Left ventricle myocardium inferior (tissue), 1 donor: Measurements from ENCODE around the gene NUDT14. TPM values are rescaled to one million over a fixed set of nuclear protein-coding genes. Genes with fewer than 3 reads are reported as not detected.

Experiments used
- DNase-seq: peaks from one replicate; pipeline ENCODE4 v3.0.0-alpha.2; 2020
- H3K27ac ChIP-seq: fragments of 200-600 bp; replicated peaks from 2 replicates; pipeline ENCODE4 v1.8.0; 2021
- H3K27me3 ChIP-seq: fragments of 200-600 bp; 2 replicates; pipeline ENCODE4 v1.8.0; 2021; ENCODE audit warnings: low read depth
- H3K36me3 ChIP-seq: fragments of 200-600 bp; 2 replicates; pipeline ENCODE4 v1.8.0; 2021
- H3K4me1 ChIP-seq: fragments of 200-600 bp; 2 replicates; pipeline ENCODE4 v1.8.0; 2021
- H3K4me3 ChIP-seq: fragments of 200-600 bp; 2 replicates; pipeline ENCODE4 v1.8.0; 2021; ENCODE audit warnings: mild to moderate bottlenecking, moderate library complexity
- H3K9me3 ChIP-seq: fragments of 200-600 bp; replicated peaks from 2 replicates; pipeline ENCODE4 v1.8.0; 2021
- intact Hi-C: fragments of 100-400 bp; cut with micrococcal nuclease; formaldehyde crosslinking; loops from one replicate; pipeline ENCODE4 v1.11.0; 2022
- total RNA-seq: library from RNA; stranded (reverse); fragmentation: NEBNext Ultra II Directional; extraction: Animal tissue kit (Norgen Biotek cat#: 25700); gene quantifications from one replicate; pipeline ENCODE4 v1.2.1, GENCODE V29; 2021
- TF ChIP-seq, protein P1 (sequence below): fragments of 200-600 bp; IDR thresholded peaks from 2 replicates; pipeline ENCODE4 v1.8.0; 2021; ENCODE audit warnings: antibody characterized with exemption, mild to moderate bottlenecking, borderline replicate concordance
- donor health status: DM: no; HTN: yes; CAD: no; lungs with severe emphysema.

The NUDT14 gene
- total RNA-seq, 1 donor from 2014 or later: 22.9 TPM

DNA sequence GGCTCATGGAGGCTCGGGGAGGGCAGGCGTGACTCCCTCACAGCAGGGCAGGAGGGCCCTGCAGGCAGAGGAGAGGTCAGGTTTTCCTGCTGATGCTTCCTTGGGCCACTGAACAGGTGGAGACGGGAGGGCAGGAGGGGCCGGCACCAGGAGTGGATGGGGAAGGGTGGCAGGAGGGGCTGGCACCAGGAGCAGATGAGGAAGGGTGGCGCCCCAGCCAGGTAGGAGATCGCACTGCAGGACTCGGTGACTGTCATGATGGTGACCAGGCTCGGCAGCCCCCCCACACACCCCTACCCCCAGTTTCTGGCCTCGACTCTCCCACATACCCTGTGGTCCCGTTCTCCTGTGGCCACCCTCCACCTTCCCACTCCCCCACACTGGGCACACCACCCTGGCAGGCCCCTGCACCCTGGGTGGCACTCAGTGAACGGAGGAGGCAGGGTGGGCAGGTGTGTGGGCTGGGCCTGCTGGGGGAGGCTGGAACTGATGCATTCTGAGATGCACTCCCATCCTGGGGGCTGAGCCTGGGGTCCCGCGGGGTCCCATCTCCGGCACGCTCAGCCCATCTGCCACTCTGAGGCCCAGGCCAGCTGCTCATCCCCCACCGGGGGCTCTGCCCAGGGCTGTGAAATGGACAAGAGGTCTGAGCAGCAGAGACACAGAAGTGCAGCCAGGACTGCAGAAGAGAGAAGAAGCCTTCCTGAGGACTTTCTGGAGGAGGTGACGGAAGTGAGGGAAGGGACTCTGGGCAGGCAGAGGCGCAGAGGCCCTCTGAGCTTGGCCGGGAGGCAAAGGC is 2.8 kb downstream of the NUDT14 start:
- Histone ChIP-seq H3K27me3 (no peaks in the 10 kb centered on the region), H3K9me3 (no peaks in the 10 kb centered on the region), H3K36me3 (no peaks in the 10 kb centered on the region), H3K27ac (no peak overlapping the region), H3K4me3 (no peak overlapping the region), H3K4me1 (peaks cover 30% of the 10 kb centered on the region)
- intact Hi-C loops: no loop called here
- DNase-seq: no peak
- TF ChIP-seq, protein P1, sequence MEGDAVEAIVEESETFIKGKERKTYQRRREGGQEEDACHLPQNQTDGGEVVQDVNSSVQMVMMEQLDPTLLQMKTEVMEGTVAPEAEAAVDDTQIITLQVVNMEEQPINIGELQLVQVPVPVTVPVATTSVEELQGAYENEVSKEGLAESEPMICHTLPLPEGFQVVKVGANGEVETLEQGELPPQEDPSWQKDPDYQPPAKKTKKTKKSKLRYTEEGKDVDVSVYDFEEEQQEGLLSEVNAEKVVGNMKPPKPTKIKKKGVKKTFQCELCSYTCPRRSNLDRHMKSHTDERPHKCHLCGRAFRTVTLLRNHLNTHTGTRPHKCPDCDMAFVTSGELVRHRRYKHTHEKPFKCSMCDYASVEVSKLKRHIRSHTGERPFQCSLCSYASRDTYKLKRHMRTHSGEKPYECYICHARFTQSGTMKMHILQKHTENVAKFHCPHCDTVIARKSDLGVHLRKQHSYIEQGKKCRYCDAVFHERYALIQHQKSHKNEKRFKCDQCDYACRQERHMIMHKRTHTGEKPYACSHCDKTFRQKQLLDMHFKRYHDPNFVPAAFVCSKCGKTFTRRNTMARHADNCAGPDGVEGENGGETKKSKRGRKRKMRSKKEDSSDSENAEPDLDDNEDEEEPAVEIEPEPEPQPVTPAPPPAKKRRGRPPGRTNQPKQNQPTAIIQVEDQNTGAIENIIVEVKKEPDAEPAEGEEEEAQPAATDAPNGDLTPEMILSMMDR: no peak

DNA sequence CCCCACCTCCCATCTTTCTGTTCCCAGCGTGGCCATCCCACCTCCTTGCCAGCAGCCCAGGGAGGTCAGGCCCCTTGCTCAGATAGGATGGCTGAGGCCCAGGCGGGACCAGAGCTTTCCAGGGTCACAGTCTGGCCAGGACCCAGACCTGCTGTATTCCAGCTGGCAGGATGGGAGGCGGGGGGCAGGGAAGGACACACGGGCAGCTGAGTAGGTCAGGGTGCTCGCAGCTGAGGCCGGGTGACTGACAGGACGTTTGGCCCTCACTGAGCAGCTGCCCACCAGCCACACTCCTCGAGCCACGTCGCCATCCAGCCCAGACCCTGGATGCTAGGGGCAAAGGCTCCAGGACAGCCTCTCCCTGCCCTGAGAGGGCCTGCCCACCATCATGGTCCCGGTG is 4.0 kb downstream of the NUDT14 start:
- peaks cover 18% of the 10 kb centered on the region for H3K4me1 ChIP-seq
- no peak overlapping the region for H3K4me3 ChIP-seq
- H3K9me3 ChIP-seq: no peaks in the 10 kb centered on the region
- no peak for DNase-seq
- H3K27ac ChIP-seq: no peak overlapping the region
- intact Hi-C loops: no loop called here
- H3K27me3 ChIP-seq: no peaks in the 10 kb centered on the region
- H3K36me3 ChIP-seq: no peaks in the 10 kb centered on the region
- TF ChIP-seq, protein P1: no peak

DNA sequence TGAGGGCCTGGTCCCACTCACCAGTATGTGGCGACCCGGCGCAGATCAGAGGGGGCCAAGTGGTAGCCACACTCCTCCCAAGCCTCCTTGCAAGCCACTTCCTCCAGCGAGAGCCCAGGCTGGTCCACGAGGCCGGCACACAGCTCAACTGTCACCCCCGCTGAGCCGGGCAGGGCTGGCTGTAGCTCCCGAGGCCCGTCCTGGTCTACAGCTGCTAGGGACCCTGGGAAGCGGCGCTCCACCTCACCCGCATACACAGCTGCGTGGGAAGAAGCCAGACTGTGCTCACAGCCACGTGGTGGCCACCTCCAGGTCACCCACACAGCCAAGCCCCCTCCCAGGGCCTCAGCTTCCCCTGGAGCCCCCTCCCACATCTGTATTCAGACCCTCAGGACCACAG is 4.6 kb downstream of the NUDT14 start:
- Histone ChIP-seq H3K9me3 (no peaks in the 10 kb centered on the region), H3K4me3 (no peak overlapping the region), H3K4me1 (peaks cover 13% of the 10 kb centered on the region), H3K27me3 (no peaks in the 10 kb centered on the region), H3K36me3 (no peaks in the 10 kb centered on the region), H3K27ac (no peak overlapping the region)
- TF ChIP-seq, protein P1: no peak
- no peak for DNase-seq
- intact Hi-C loops: no loop called here

DNA sequence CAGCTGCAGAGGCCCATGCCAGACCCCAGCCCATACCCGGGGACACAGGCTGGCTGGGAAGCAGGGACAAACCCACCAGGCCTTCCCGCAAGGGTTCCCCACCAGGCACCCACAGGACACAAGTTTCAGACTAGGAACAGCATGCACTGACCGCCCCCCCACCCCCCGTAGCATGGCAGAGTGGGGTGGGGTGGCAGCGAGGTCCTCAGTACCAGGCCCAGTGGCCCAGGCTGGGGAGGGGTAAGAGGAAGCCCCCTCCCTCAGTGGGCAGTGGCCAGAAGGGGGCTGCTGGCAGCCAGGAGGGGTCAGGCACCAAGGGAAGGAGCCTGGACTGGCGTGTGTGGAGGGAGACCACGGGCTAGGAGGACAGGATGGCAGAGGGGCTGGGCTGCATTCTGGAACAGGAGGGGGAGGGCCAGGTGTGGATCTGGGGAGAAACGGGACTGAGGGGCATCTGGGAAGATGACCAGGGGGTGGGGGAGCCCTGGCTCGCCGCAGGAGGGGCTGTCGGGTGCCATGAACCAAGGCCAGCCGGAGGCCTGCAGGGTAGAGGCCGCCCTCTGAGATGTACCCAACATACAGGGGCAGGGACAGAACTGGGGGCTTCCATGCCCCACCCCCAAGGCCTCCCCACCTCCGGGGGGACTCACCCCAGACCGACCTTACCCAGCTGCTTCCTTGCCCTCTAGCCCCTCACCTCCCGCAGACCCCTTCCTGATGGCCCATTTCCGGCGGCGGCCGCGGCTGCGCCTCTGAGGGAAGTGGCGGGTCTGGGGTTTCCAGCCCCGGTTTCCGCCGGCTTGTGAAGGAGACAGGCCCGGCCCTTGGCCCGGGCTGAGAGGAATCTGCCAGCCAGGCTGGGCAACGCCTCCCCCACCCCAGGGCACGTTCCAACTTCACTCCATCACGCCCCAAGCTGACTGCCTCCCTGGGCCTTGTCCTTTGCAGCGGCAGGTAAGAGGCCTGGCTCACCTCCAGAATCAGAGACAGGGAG is 6.9 kb downstream of the NUDT14 start:
- peaks cover 15% of the 10 kb centered on the region for H3K27me3 ChIP-seq
- no peaks in the 10 kb centered on the region for H3K36me3 ChIP-seq
- no peak overlapping the region for H3K4me3 ChIP-seq
- TF ChIP-seq, protein P1: no peak
- H3K4me1 ChIP-seq: peaks cover 24% of the 10 kb centered on the region
- H3K9me3 ChIP-seq: no peaks in the 10 kb centered on the region
- no peak for DNase-seq
- intact Hi-C loops: no loop called here
- no peak overlapping the region for H3K27ac ChIP-seq

DNA sequence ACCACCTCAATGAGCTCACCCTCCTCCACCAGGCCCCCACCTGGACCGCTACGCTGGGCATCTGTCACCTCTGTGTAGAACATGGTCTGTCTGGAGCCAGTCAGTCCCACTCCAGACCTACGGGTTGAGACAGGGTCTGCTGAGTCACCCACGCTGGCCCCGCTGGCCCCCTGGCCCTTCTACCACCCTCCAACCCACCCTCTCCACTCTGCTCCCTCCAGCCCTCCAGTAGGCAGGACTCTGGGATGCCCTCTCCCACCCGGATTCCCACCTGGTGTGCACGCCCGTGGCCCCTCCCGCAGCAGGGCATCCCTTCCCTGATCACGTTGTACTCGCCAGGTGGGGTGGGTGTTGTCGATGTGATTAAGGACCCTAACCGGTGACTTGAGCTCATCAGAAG is 8.0 kb downstream of the NUDT14 start:
- intact Hi-C loops: no loop called here
- no peak for DNase-seq

More for the DNA sequence above, 8.0 kb downstream of the NUDT14 start:
- H3K27me3 ChIP-seq: peaks cover 18% of the 10 kb centered on the region
- TF ChIP-seq, protein P1: no peak
- no peak overlapping the region for H3K4me3 ChIP-seq
- no peaks in the 10 kb centered on the region for H3K9me3 ChIP-seq
- no peak overlapping the region for H3K27ac ChIP-seq
- H3K4me1 ChIP-seq: peaks cover 27% of the 10 kb centered on the region
- no peaks in the 10 kb centered on the region for H3K36me3 ChIP-seq
